Measurements from ENCODE around the gene GRXCR1.

GRXCR1 gene

DNA sequence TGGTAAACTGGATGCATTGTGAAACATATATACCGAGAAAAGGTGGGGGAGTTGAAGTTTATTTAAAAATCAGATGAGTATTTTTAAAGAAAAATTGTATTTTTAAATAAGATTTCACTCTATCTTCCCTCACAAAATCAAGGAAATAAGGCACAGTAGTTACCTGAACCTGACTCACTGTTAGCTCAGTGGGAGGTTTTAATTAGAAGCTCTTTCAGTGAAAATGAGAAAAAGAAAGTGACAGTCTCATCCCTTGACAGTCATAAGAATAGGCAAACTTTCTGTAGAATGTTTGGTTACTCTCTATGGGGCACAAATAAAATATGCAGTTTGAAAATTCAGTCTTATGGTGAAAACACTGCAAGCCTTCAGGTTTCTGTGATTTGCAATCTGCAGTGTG is 49.7 kb downstream of the GRXCR1 start:
- DNase-seq, result no peak

DNA sequence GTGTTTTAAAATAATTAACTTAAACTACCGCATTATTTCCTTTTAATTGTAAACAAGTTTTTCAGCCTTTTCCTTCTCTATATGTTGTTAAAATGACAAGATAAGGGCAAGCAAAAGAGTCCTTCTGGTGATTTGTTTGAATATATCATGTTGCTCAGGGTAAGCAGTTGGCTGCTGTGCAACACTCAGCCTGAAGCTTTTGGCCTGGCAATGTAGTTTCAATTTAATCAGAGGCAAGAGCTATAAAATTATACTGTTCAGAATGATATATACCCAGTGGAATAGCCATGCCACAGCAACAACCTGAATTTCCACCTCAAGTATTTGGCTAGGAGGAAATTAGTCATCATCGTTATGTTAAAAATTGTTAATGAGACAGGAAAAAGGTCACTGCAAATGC is 53.4 kb downstream of the GRXCR1 start:
- no peak for DNase-seq

DNA sequence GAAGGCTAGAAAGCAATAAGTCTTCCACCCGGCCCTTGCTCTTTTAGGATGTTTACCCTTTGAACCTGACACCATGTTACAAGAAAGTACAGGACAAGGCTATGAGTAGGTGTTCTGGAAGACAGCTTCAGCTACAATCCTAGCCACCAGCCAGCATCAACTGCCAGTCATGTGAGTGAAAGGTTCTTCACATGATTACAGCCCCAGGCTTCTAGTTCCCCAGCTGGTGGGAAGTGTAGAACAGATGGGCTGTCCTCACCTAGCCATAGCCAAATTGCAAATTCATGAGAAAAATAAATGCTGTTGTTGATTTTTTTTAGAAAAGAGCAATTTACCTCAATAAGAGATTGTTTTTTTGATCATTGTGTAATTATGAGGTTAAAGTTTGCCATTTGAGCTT is 60.8 kb downstream of the GRXCR1 start:
- DNase-seq, result no peak

DNA sequence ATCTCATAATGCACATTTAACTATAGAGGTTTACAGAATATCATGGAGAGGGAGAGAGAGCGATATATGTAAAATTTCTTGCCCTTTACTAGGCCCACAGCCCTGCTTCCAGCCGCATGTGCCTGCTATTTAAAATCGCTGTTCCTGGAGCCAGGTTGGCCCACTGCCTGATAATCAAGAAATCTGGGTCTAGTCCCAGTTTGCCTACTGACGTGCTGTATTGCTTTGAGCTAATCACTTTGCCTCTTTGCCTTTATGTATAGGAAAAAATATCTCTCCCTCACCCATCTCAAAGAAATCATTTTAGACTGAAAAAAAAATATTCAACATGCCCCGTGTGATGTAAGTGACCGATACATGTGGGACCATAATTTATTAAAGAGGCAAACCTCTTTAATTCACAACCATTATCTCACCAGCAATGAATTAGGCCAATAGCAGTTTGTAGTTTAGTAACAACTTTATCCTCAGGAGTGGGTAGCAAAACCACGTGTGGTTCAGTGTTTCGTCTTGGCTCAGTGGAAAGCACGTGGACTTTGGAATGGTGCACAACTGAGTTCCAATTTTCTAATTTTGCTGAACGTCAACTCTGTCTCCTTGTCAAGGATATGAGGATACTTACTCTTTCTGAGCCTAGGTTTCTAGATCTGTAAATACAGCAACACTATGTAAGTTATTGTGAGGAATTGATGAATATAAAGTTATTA is 62.6 kb downstream of the GRXCR1 start:
- no peak for DNase-seq

DNA sequence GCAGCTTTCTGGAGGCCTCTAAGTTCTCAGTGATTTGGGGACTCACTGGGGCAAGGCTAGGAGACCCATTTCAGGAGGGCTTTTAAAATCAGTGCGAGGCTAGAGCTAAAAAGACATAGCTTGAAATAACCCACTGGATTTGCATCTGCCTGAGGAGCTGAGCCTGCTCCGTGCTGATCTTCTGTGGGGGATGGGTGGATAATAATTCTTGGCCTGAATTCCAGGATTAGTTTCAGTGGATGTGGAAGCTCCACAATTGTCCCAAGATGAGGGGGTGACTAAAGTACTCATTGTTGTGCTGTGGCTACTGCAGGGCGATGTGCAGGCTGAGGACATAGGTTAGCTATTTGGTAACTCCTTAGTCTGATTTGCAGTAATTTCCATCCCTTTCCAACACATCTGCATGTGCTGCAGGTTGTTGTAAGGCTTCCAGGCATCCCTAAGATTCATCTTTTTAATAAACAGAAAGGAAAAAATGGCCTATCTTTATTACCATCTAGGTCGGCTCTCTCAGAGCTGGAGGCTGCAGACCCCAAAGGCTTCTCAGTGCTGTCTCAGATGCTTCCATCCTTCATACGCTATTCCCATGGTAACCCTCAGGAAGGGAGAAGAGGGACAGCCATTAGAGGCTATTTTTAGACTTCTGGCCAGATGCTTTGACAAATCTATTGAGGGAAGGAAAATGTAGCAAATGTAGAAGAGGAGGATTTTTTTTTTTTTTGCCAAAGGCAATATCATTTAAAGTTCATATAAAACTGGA is 63.4 kb downstream of the GRXCR1 start:
- DNase-seq, result no peak

DNA sequence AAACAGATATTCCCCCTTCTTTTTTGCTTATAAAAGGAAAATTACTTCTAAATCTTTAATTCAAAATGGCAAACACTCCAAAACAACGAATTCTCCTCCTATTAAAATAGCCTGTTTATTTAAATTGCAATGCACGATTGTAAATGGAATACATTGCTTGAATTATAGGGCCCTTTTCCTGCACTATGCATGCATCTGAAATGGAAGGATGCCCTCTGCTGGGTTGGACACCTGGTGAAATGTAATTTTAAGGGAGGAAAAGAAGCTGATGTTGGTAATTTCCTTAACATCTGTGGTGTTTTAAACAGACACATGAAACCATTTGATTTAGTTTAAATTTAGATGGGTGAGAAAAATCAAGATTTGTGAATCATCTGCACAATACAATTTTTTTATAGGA is 72.8 kb downstream of the GRXCR1 start:
- DNase-seq, result no peak

DNA sequence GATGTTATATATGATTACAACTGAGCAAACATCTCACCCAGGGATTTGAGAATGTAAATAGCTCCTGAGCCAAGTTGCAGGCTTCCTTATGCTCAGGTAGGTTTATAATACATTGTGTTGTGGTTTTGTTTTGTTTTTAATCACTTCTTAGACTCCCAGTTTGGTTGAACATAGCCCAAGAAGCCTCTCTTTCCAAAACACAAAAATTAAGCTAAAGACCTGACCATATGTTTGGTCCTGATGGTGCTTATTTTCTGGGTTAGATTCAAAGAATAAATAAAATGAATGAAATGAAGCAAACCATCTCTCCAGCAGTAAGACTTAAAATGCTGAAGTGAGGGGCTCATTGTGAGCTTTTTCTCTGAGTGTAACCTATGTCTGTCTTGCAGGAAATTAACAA is 93.5 kb downstream of the GRXCR1 start:
- DNase-seq, result no peak

DNA sequence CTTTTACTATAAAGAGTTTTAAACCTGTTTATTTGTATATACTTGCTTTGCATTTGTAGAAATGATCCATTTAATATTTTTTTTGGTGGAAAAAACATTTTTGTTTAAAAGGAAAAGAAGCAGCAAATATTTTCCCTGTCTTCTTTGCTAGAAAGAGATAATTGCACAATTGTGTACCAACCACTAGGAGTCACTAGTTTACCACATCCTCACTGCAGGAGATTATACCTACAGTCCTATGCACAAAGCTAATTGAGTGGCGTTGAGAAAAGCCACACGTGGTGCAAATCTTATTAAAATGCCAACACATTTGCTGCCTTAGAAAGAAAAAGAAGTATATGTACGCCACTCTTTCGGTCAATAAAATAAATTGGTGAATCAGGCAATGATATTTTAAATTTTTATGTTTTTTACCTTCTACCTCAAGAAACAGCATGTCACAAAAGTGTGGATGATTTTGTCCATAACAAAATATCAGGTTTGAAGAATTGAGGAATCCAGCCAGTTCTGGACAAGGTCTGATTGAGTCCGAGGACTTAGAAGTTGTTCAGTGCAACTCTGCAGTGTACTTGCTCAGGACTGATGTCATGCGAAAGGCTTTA is 102.9 kb downstream of the GRXCR1 start:
- no peak for DNase-seq

DNA sequence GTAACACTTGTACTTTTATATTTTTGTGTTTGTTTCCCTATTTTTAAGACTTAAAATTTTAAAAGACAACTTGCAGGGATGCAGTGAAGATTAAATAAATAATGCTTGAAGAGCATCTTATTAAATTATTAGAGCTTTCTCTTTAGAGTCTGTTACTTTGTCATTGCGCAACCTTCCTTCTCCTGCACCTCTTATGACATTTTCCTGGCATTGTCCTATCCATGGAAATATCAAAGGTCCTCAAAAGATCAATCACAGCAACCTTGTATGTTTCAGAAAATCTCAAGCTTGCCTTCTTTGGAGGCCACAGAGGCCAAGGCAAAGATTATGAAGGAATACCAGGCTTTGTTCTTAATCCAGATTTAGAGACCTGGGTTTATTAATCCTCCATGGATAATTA is 116.3 kb downstream of the GRXCR1 start:
- DNase-seq, result no peak

DNA sequence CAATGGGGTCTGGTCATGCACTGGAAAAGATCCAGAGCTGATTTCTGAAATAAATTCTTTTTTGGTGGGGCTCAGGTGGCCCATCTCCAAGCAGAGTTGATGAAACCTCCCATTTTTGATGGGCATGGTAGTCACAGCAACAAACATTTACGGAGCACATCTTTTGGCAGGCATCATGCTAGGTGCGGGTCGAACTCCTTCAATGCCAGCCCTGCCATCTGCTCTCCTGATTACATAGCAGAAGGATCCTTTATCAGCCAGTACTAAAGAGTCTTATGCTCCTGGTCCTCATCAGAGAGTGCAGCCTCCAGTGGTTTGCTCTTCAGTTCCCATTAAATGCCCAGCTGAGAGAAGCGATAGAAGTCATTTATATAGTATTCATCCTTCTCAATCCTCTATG is 121.7 kb downstream of the GRXCR1 start:
- DNase-seq, result no peak

DNA sequence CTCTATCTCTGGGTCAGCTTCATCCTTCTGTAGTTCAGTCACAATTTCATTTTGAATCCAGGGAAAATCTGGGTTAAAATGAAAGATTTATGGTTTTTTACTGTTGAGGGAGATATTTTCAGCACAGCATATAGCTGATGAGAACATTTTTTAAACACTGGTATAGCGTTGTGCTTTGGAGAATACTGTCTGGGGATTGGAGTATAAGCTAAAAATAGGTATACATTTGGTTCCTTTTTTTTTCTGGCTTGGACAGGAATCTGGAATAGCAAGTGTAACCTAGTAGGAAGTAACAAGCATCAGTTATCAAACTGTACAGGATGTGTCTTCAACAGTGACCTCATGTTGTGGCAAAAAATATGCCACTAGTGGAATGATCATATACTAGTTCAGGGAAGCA is 149.1 kb downstream of the GRXCR1 start:
- no peak for DNase-seq

DNA sequence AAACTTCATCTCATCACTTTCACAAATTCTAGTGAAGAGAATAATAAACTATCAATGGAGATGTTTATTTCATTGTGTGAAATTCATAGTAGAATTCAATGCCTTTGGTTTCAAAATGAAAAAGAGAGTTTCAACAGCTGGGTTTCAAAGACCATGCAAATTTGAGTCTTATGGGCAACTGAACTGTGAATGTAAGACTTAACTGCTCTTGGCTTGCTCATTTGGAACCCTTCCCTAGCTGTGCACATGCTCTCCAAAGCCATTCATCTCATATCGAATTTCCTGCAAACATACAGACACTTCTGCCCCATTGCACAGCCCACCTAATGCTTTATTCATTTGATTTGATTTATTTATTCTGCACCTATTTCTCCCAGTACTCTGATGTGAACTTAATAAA is 154.5 kb downstream of the GRXCR1 start:
- no peak for DNase-seq

DNA sequence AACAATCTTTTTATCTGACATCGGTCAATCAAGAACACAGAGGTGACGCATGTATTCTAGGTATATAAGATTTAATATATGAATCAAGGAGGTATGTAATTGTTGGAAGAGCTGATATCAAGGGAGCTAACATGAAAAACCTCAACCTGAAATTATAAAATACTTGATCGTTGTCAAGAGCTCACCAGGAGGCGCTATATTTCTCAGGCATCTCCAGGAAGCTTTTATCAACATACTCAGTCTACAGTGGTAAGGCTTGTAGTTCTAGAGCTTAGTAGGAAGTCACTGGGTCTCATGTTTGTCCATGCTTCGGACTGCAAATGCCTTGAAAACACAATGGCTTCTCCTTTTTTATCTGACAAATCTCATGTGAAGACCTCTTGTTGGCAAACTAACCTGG is 156.1 kb downstream of the GRXCR1 start:
- no peak for DNase-seq

DNA sequence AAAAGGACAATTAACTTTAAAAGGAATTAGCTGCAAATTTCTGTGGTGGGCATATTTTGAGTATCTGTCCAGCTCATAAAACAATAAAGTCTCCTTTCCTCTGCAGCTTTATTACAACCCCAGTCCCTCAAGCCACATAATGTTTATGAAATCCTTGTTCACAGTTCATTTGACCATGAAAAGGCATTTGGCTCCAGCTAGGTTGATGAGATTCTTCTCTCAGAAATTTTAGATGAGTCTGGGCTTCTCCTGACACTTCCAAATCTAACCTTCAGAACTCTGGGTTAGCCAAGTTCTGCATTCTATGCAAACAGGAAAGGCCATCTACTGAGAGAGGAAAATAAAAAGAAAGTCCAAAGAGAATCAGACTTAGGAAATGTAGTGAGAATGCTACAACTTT is 156.8 kb downstream of the GRXCR1 start:
- no peak for DNase-seq

DNA sequence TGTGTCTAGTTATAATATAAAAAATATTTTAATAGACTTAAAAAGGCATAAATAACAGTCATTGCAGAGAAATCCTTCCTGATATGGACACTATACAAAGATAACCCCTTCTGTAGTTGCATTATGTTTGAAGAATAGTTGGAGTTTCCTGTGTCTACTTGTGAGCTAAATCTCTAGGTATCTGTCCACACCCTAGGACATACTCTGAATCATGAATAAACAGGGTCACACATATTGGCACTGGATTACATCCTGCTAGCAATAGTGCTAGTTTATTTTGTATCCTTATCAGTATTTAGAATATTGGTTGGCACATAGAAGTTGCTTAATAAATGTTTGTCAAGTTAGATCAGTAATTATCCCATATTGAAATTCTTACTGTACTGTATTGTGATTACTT is 173.9 kb downstream of the GRXCR1 start:
- no peak for DNase-seq

DNA sequence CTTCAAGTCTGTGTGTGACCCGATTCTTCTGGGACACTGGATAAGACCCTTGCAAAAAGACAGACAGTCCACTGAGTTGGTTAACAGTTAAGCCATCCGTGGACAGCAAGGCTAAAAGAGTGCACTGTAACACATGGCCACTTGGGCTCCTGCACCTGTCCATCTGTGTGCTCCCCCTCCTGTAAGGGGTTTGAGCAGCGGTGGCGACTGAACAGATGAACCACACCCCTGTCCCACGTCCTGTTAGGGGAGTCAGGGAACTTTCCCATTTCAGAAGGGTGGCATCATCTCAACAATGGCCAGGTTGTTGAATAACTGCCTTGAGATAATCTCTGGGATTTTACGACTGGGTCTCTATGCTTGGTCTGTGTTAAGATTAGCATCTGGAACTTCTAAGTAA is 178.6 kb downstream of the GRXCR1 start:
- no peak for DNase-seq

Data from CD4-positive, alpha-beta T cell treated with Interleukin-12 subunit alpha and Interleukin-12 subunit beta, for 1 hour (primary cell).